GM12865 (cell line): ENCODE data around the gene ZBTB20.

ENCODE experiments used
- DNase-seq: peaks from one replicate; pipeline ENCODE4 v3.0.0; 2010; ENCODE audit warnings: low read depth
- H3K4me3 ChIP-seq: 2 replicates; pipeline ENCODE4 v1.5.1; 2011; ENCODE audit warnings: mild to moderate bottlenecking, low read depth, low read length, control low read depth
- CTCF ChIP-seq: IDR thresholded peaks from 2 replicates; pipeline ENCODE4 v1.5.1; 2011; ENCODE audit warnings: low read length, control low read depth, low read depth, inconsistent platforms; ENCODE audit not compliant: insufficient read depth; ENCODE audit errors: missing control alignments

The ZBTB20 gene

GRCh38 chr3:114444216-114444615 lies 702.9 kb downstream of the ZBTB20 start:
- no peak for DNase-seq
- TF ChIP-seq CTCF, result no peak
- H3K4me3 ChIP-seq, result no peak overlapping the region

- peak overlapping the region; percentile 21; the same call in 1 of the 2 replicates for H3K4me3 ChIP-seq
- DNase-seq, result no peak
- TF ChIP-seq CTCF, result no peak
Observed at GRCh38 chr3:114442246-114442645, 704.8 kb downstream of the ZBTB20 start.

- TF ChIP-seq CTCF, result no peak
- DNase-seq, result no peak
- peak overlapping the region; percentile 21 for H3K4me3 ChIP-seq
Observed at GRCh38 chr3:114441386-114441785, 705.7 kb downstream of the ZBTB20 start.

GRCh38 chr3:114440700-114441099 lies 706.4 kb downstream of the ZBTB20 start:
- DNase-seq, result no peak
- no peak overlapping the region for H3K4me3 ChIP-seq
- no peak for TF ChIP-seq CTCF

GRCh38 chr3:114439284-114439683 lies 707.8 kb downstream of the ZBTB20 start:
- no peak for TF ChIP-seq CTCF
- no peak overlapping the region for H3K4me3 ChIP-seq
- DNase-seq, result no peak

- no peak overlapping the region for H3K4me3 ChIP-seq
- no peak for TF ChIP-seq CTCF
- DNase-seq, result no peak
Observed at GRCh38 chr3:114437897-114438296, 709.2 kb downstream of the ZBTB20 start.

GRCh38 chr3:114436182-114436581 lies 710.9 kb downstream of the ZBTB20 start:
- DNase-seq, result peak; percentile 40
- TF ChIP-seq CTCF, result no peak
- H3K4me3 ChIP-seq, result no peak overlapping the region
